Smooth muscle cell of the brain vasculature (primary cell): ENCODE results near the gene FGF18.
"Not testable (repeated sequence)": the region's sequence is repeated elsewhere in the genome, so short reads cannot be mapped to it uniquely, and the experiment has no call there.

ENCODE experiments used
- DNase-seq: peaks from one replicate; pipeline ENCODE4 v3.0.0-alpha.2; 2012; ENCODE audit warnings: low read depth, low spot score

FGF18 gene

DNA sequence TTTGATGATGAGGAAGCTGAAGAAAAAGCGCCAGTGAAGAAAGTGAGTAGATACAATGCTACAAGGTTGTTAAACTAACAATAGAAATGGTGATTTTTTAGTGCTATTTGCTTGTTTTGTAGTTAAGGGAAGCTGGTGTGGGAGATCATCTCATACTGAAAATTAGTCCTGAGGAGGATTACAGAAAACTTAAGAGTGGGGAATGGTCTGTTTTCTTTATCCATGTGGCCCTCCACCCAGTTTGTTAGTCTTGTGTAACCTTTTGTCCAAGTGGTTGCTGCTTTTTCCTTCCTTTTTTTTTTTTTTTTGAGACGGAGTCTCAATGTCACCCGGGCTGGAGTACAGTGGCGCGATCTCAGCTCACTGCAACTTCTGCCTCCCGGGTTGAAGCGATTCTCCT, 19.3 kb upstream of the FGF18 start:
- no peak for DNase-seq

- DNase-seq: no peak
Observed at GRCh38 chr5:171401167-171401947, 18.1 kb upstream of the FGF18 start.

DNA sequence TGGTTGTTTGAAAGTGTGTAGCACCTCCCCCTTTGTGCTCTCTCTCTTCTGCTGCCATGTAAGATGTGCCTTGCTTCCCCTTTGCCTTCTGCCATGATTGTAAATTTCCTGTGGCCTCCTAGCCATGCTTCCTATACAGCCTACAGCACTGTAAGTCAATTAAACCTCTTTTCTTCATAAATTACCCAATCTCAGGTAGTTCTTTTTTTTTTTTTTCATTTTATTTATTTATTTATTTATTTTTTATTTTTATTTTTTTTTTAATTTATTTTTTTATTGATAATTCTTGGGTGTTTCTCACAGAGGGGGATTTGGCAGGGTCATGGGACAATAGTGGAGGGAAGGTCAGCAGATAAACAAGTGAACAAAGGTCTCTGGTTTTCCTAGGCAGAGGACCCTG, 16.7 kb upstream of the FGF18 start:
- DNase-seq: not testable (repeated sequence)

GRCh38 chr5:171405615-171406014, 13.8 kb upstream of the FGF18 start:
- DNase-seq: no peak

DNA sequence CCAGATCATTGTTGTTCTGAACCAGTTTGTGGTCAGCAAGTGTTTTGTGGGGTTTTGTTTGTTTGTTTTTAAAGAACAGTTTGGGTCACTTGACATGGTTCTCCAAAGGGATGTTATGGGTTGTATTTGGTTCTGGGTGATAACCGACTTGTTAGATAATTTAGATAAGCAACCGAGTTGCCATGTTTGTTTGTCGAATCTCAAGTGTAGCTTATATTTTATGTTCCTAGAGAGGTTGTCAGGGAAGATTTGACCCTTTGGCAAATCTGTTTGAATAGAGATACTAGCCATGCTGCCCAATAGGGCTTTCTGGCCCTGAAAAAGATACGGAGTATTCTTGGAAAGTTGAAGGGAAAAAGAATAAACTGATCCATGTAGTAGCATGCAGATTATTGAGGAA, 12.2 kb upstream of the FGF18 start:
- DNase-seq: no peak

DNA sequence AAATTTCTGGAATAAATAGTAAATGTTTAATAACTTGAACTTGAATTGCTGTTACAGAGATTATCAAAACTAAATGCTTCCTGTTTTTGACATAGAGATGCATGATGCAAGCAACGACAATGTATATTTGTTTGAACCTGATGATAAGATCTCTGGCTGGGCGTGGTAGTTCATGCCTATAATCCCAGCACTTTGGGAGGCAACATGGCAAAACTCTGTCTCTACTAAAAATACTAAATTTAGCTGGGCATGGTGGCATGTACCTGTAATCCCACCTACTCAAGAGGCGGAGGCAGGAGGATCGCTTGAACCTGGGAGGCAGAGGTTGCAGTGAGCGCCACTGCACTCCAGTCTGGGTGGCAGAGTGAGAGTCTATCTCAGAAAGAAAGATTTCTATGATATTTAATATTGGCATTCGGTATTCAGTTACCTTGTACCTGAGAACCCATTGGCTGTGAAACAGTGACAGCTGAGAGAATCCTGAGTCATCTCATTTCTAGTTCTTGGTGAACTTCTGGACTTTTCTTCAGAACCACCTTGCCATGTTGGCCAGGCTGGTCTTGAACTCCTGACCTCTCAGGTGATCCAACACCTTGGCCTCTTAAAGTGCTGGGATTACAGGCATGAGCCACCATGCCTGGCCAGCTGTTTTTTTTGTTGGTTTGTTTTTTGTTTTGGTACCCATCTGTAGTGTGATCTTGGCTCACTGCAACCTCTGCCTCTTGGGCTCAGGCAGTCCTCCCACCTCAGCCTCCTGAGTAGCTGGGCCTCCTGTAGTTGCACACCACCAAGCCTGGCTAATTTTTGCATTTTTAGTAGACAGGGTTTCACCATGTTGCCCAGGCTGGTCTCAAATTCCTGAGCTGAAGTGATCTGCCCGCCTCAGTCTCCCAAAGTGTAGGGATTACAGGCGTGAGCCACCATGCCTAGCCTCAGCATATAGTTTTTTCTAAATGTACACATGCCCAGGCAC, 10.0 kb upstream of the FGF18 start:
- no peak for DNase-seq

GRCh38 chr5:171410181-171410580, 9.3 kb upstream of the FGF18 start:
- DNase-seq: no peak

GRCh38 chr5:171412186-171412585, 7.3 kb upstream of the FGF18 start:
- DNase-seq: no peak

- DNase-seq: no peak
Observed at GRCh38 chr5:171413153-171413910, 6.1 kb upstream of the FGF18 start.

DNA sequence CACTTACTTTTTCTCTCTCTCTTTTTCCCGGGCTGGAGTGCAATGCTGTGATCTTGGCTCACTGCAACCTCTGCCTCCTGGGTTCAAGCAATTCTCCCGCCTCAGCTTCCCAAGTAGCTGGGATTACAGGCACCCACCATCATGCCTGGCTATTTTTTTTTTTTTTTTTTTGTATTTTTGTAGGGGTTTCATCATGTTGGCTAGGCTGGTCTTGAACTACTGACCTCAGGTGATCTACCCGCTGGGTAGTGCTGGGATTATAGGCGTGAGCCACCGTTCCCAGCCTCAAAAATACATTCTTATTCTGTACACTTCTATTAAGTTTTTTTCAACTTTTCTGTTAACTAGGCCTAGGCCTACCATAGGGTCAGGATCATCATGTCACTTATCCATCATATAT, 5.5 kb upstream of the FGF18 start:
- not testable (repeated sequence) for DNase-seq

- no peak for DNase-seq
Observed at GRCh38 chr5:171415115-171415730, 4.2 kb upstream of the FGF18 start.

- DNase-seq: no peak
Observed at GRCh38 chr5:171416160-171417049, 3.0 kb upstream of the FGF18 start.

GRCh38 chr5:171418316-171418981, 998 bp upstream of the FGF18 start:
- peak; percentile 37 for DNase-seq

DNA sequence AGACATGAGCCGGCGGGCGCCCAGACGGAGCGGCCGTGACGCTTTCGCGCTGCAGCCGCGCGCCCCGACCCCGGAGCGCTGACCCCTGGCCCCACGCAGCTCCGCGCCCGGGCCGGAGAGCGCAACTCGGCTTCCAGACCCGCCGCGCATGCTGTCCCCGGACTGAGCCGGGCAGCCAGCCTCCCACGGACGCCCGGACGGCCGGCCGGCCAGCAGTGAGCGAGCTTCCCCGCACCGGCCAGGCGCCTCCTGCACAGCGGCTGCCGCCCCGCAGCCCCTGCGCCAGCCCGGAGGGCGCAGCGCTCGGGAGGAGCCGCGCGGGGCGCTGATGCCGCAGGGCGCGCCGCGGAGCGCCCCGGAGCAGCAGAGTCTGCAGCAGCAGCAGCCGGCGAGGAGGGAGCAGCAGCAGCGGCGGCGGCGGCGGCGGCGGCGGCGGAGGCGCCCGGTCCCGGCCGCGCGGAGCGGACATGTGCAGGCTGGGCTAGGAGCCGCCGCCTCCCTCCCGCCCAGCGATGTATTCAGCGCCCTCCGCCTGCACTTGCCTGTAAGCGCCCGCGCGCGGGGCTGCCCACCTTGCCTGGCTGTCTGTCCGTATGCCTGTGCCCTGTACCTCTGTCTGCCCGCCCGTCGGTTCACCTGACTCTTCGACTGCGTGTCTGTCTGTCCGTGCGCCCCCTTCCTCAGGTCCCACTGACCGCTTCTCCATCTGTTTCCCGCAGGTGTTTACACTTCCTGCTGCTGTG, 412 bp downstream of the FGF18 start:
- DNase-seq: no peak

DNA sequence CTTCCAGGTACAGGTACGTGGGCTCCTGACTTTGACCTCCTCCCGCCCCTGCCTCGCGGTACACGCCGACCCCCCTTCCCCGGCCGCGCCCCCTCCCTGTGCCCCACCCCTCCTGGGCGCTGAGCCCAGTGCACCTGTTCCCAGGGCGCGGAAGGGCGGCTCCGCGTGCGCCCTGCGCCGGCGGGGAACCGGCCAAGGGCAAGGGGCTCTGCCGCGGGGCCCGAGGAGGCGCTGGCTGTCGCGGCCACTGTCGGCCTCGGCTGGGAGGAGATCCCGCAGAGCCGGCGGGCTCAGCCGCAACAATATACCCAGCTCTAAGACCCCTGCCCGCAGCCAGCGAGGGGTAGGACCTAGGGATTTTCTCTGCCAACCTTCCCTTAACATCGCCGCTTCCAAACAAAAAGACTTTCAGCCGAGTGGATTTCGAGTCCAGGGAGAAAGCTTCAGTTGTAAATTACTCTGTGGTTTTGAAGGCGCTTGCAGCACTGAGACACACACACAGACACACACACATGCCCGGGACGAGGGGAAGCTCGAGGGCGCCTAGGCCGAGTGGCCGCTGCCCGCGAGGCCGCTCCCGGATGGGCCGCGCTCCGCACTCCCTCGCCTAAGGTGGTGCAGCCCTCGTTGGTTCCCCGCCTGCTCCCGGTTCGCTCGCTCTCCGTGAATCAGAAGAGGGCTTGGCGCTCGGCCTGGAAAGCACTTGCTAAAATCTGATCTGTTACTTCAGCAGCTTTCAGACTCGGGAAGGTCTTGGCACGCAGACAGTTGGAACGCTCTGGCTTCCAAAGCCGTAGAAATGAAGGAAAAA, 1.2 kb downstream of the FGF18 start:
- DNase-seq: no peak

GRCh38 chr5:171421331-171422262, 2.1 kb downstream of the FGF18 start:
- no peak for DNase-seq

DNA sequence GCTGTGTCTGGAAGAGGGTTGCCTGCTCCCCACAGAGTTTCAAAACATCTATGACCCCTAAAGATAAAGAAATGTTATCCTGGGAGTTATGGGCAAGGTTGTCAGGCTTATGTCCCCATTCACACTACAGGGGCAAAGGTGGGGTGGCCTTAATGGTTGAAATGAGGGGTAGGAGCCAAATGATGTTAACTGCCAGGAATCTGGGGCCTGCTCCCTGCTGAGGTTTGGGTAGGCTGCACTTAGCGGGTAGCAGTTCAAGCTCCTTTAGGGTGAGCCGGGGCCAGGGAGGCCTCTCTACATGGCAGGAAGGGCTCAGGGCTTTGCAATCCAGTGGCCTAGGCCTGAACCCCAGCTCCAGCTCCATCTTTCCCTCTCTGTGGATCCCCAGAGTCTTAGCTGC, 3.0 kb downstream of the FGF18 start:
- DNase-seq: no peak
